Ramos (cell line): ENCODE measurements around the gene CD101.

ENCODE experiments used
- in situ Hi-C: fragments of 300-500 bp; cut with MboI; formaldehyde crosslinking; loops from one replicate; pipeline ENCODE4 v1.14.3; 2022; ENCODE audit warnings: low sequenced_read_pairs; ENCODE audit not compliant: unreplicated experiment

The CD101 gene

DNA sequence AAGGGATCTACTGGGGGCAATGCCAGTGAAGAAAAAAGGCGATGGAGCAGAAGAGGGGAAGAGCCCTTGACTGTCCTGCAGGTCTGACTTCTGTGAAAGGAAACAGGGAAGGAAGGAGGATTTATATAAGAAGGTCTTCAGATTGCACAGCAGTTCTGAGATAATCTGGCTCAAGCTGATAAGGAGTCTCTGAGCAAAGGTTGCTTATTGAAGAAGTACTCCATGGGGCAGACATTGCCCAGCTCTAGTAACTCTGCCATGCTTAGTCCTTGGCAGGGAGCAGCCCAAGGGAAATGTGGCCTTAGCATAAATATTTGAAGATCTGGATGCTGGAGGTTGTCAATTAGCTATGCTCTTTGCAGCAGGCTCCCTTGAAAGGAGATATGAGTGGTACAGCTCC is 42.7 kb downstream of the CD101 start:
- in situ Hi-C loops = no loop called here

DNA sequence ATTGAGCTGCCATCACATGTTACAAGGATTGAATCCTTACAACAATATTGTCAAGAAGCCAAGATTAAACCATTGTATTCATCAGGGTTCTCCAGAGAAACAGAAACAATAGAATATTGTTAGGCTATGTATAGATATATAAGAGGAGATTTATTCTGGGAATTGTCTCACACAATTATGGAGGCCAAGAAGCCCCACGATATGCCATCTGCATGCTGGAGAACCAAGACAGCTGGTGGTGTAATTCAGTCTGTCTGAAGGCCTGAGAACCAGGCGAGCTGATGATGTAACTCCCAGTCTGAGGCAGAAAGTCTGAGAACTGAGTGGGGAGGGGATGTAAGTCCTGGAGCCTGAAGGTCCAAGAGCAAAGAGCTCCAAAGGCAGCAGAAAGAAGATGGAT is 44.1 kb downstream of the CD101 start:
- in situ Hi-C loops = no loop called here

GRCh38 chr1:117046781-117047180 is 45.2 kb downstream of the CD101 start:
- in situ Hi-C loops = no loop called here

- in situ Hi-C loops = no loop called here
Measured at GRCh38 chr1:117047271-117047670, 45.7 kb downstream of the CD101 start.

DNA sequence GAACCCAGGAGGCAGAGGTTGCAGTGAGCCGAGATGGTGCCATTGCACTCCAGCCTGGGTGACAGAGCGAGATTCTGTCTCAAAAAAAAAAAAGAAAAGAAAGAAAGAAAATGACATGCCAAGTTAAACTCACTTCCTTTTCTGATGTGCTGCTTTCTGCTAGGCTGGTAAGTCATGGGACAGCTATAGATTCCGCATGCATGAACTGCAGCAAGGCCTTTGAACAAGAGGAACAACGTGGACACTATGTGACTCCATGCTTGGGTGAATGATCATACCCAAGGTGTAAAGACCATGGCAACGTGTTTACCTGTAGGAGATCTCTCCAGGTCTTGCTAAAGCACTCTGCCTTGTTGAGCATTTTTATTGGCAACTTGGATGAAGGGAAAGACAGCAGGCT is 48.3 kb downstream of the CD101 start:
- in situ Hi-C loops = loop anchor here (10.0 kb wide), 2 partner anchors 315 to 465 kb away; no protein-coding TSS in a partner anchor

DNA sequence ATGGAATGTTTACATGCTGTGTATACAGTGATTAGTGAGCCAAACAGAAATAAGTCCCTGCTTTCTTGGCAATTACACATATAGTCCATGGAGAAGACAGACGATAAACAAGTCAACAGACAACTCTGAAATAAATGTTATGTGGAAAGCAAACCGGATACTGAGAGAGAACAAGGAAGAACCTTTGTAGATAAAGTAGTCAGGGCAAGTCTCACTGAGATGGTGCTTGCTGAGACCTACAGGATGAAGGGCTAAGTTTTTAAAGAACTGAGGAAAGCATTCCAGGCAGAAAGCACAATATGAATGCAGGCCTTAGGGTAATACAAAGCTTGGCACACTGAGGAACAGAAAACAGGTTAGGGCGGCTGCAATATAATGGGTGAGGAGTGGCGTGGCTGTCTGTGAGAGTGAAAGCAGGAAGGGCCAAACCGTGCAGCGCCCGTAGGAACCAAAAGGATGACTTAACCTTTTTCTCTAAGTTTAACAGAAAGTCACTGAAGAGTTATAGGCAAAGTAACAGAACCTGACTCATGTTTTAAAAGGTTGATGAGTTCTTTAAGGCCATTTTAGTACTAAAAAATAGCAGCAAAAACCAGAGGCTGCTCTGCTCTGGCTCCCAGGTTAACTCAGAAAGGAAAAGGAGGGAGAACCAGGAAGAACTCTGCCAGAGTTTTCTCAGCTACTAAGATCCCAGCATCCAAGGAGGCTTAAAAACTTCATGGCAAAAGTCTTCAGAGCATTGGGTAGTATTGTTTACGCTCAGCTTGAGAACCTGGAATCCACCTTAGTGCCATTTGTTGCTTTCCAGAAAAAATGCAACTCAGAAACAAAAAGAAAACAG is 49.9 kb downstream of the CD101 start:
- in situ Hi-C loops = loop anchor here (10.0 kb wide), 2 partner anchors 317 to 467 kb away; no protein-coding TSS in a partner anchor

- in situ Hi-C loops = loop anchor here (10.0 kb wide), 2 partner anchors 319 to 469 kb away; no protein-coding TSS in a partner anchor
Measured at GRCh38 chr1:117054068-117054467, 52.5 kb downstream of the CD101 start.

DNA sequence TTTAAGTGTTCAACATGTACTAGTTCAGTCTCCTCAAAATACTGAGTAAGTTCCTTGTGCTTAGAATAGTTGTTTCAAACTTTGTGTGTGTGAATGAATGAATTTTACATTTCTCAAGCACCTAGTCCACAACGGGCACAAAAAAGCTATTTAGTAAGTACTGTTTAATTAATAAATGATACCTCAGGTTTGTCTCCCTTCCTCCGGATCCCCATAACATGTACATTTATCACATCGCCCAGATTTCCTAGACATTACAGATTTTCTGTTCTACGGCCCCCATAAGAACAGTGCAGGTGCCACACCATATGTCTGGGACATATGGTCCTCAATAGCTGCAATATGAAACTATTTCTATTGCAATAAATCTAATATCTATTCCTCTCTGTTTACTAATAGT is 57.2 kb downstream of the CD101 start:
- in situ Hi-C loops = loop anchor here (10.0 kb wide), 2 partner anchors 324 to 474 kb away; no protein-coding TSS in a partner anchor

DNA sequence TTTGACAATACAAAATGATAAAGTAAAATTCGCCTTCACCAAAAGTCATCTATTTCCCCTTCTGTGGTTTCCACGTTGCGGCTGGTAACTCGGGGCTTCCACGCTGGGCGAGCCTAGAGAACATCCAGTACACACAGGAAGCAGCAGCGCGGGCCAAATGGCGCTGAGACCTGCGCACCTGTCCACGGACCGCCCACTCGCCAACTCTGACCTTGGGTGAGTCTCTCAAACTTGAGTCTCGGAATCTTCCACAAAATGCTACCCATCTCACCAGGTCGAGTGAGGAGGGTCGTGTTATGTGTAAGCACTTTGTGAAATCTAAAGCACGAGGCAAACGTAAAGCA is 57.7 kb downstream of the CD101 start:
- in situ Hi-C loops = loop anchor here (10.0 kb wide), 2 partner anchors 325 to 475 kb away; no protein-coding TSS in a partner anchor

GRCh38 chr1:117059678-117060440 is 58.3 kb downstream of the CD101 start, which contains the start of gene TTF2:
TSS of gene TTF2 (plus strand) at chr1:117060326. CDS start at chr1:117060347, 21 bp downstream.
- in situ Hi-C loops = loop anchor here (10.0 kb wide), 2 partner anchors 325 to 475 kb away; no protein-coding TSS in a partner anchor

GRCh38 chr1:117060441-117061317 is 59.1 kb downstream of the CD101 start:
- in situ Hi-C loops = no loop called here

GRCh38 chr1:117061986-117062415 is 60.4 kb downstream of the CD101 start:
- in situ Hi-C loops = no loop called here

DNA sequence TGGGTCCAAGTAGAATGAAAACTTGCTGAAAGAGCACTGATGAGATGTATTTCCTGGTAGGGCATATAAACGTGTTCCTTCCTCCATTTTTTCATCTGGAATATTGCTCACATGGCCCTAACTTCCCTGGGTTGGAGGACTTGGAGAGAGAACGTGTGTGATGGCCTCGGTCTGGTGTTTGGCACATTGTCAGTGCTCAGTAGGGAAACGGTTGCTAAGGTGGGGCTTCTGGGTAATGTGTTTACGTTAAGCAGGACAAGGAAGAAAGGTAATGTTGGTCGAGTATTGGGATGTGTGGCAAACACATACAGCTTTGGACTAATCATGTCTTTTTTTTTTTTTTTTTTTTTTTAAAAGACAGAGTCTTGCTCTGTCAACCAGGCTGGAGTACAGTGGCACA is 64.8 kb downstream of the CD101 start:
- in situ Hi-C loops = no loop called here

DNA sequence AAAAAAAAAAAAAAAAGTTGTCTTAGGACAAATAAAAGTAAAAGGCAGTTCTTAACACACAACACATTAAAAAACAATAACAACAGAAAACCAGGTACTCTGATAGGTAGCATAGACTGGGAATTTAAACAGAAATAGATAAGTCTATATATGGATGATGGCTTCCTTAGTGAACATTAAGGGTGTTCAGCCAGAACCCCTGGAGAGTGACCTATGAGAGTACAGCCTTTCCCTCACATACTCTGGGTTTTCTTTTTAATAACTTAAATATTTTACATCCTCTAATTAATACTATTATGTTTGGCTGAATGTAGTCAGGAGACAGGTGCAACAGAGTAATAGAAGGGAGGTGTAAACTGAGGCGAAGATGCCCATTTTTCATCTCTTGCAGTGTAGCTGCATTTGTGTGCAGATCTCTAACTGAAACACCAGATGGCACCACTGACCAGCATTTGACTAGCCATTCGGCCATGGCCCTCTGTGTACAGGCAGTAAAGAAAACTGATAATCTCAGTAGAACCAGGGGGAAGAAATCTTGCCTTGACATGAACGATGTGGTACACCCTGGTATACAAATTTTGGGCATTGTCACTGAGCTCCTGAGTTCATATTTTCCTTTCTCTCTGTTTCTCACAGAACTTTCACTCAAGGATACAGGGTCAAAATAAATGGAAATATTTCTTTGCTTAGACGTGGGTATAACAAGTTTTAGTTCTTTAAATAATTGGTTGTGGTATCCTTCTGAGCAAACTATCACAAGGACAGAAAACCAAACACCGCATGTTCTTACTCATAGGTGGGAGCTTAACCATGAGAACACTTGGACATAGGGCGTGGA is 66.2 kb downstream of the CD101 start:
- in situ Hi-C loops = no loop called here

DNA sequence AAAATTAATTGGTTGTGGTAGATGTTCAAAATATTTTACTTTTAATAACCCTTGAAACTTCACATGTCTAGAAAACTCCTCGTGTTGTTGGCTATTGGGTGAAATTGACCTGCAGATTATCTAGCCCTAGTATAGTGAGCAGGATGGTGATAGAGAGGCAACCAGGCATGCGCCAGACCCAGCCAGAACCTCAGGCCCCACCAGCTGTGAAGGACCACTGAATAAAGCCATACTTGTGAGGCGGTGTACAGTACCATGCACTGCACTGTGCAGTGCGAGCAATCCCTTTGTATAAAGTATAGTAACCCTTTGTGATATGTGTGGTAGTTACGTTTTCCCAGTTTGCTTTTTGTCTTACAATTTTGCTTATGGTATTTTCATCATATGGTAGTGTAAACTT is 67.0 kb downstream of the CD101 start:
- in situ Hi-C loops = no loop called here

DNA sequence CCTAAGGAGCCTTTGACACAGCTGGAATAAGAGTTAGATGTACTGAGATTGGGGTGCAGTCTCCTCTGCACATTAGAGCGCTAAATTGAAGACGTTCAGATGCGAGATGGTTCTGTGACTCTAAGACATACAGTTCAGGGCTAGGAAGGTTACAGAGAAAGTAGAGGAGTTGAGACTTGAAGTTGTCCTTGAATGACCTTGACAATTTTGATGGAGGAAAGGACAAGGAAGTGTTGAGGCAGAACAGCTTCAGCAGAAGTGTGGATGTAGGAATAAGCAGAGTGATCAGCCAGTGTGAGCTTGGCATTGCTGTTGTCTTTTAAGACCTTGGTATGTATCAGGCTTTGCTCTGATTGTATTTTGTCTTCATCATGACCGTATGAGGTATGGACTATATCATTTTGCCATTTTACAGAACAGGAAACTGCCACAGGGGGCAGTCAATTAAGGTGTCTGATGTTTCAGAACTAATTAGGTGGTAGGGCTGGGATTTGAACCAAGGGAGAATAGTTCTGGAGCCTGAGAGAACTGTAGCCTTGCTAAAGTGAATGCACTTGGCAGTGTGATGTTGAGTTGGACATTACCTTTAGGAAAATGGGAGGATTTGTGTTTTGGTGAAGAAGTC is 67.8 kb downstream of the CD101 start:
- in situ Hi-C loops = no loop called here

DNA sequence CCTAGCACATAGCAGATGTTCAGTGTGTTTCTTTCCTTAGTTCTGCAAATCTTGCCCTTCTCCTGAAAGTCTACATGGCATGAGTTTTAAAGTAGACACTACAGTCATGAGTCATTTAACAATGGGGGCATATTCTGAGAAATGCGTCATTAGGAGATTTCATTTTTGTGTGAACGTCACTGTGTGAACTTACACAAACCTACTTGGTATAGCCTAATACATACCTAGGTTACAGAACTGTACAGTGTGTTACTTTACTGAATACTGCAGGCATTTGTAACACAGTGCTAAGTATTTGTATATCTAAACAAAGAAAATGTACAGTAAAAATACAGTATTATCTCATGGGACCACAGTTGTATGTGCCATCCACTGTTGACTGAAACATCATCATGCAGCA is 68.6 kb downstream of the CD101 start:
- in situ Hi-C loops = no loop called here

GRCh38 chr1:117076648-117077047 is 75.1 kb downstream of the CD101 start:
- in situ Hi-C loops = no loop called here

DNA sequence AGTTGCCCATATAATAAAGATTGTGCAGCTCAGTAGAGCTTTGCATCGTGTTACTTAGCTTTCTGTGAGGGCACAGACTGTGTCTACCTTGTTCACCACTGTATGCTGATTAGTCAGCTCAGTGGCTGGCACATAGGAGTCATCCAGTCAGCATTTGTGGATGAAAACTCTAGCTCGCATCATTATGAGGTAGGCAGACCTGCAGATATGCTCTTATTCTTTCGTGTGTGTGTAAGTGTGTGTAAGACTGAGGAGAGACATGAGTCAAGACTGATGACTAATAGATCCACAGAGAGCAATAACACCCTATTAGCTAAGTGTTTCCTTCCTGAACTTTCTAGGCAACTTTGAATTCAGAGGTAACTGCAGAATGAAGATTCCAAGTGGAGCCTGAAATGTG is 75.7 kb downstream of the CD101 start:
- in situ Hi-C loops = no loop called here
